ENCODE data around the gene HSF4. TPM values are rescaled to one million over a fixed set of nuclear protein-coding genes. Genes with fewer than 3 reads are reported as not detected.

HSF4 gene
- polyA plus RNA-seq, 1 donor: 8.2 TPM

- H3K27me3 ChIP-seq (ENCODE audit: control insufficient read depth, insufficient read depth, low read length): peaks cover 97% of the 10 kb centered on the region
- no peak overlapping the region for H3K27ac ChIP-seq (ENCODE audit: low read length)
- DNase-seq: no peak
- no peak overlapping the region for H3K4me3 ChIP-seq (ENCODE audit: low read length)
- H3K4me1 ChIP-seq (ENCODE audit: control insufficient read depth, insufficient read depth, low read length): peaks cover 37% of the 10 kb centered on the region
- H3K36me3 ChIP-seq (ENCODE audit: control insufficient read depth, insufficient read depth, low read length): no peaks in the 10 kb centered on the region
- no CpG with 5 or more reads among the region's 9 CpGs for WGBS (ENCODE audit: insufficient coverage, low lambda C conversion rate)
- peaks cover 8% of the 10 kb centered on the region for H3K9me3 ChIP-seq (ENCODE audit: control insufficient read depth, low read depth, low read length)
Observed at GRCh38 chr16:67169011-67169451, 4.5 kb downstream of the HSF4 start.

- Histone ChIP-seq H3K4me1 (ENCODE audit: control insufficient read depth, insufficient read depth, low read length) (peaks cover 37% of the 10 kb centered on the region), H3K9me3 (ENCODE audit: control insufficient read depth, low read depth, low read length) (peaks cover 10% of the 10 kb centered on the region), H3K4me3 (ENCODE audit: low read length) (peak overlapping the region; percentile 29), H3K27me3 (ENCODE audit: control insufficient read depth, insufficient read depth, low read length) (peaks cover 99% of the 10 kb centered on the region), H3K36me3 (ENCODE audit: control insufficient read depth, insufficient read depth, low read length) (no peaks in the 10 kb centered on the region), H3K27ac (ENCODE audit: low read length) (no peak overlapping the region)
- no peak for DNase-seq
- no CpG with 5 or more reads among the region's 24 CpGs for WGBS (ENCODE audit: insufficient coverage, low lambda C conversion rate)
Observed at GRCh38 chr16:67169642-67170167, 5.2 kb downstream of the HSF4 start.

- Histone ChIP-seq H3K27ac (ENCODE audit: low read length) (no peak within 1 kb of the TSS), H3K4me3 (ENCODE audit: low read length) (peak within 1 kb of the TSS; percentile 29), H3K9me3 (ENCODE audit: control insufficient read depth, low read depth, low read length) (peaks cover 8% of the 10 kb centered on the region), H3K4me1 (ENCODE audit: control insufficient read depth, insufficient read depth, low read length) (peaks cover 35% of the 10 kb centered on the region), H3K27me3 (ENCODE audit: control insufficient read depth, insufficient read depth, low read length) (peaks cover 99% of the 10 kb centered on the region), H3K36me3 (ENCODE audit: control insufficient read depth, insufficient read depth, low read length) (no peaks in the 10 kb centered on the region)
- DNase-seq: peak in 1 of 2 donors; percentile 52
- no CpG with 5 or more reads among the region's 50 CpGs for WGBS (ENCODE audit: insufficient coverage, low lambda C conversion rate)
Observed at GRCh38 chr16:67170168-67170948, 5.8 kb downstream of the HSF4 start, which contains the start of gene NOL3. NOL3 (plus strand) TSS chr16:67170538.

GRCh38 chr16:67170949-67171649 is 6.6 kb downstream of the HSF4 start:
- DNase-seq: peak in 1 of 2 donors; percentile 36
- peaks cover 99% of the 10 kb centered on the region for H3K27me3 ChIP-seq (ENCODE audit: control insufficient read depth, insufficient read depth, low read length)

GRCh38 chr16:67173323-67173722 is 8.8 kb downstream of the HSF4 start:
- peaks cover 33% of the 10 kb centered on the region for H3K4me1 ChIP-seq (ENCODE audit: control insufficient read depth, insufficient read depth, low read length)
- H3K4me3 ChIP-seq (ENCODE audit: low read length): no peak overlapping the region
- no CpG with 5 or more reads among the region's 1 CpG for WGBS (ENCODE audit: insufficient coverage, low lambda C conversion rate)
- H3K27me3 ChIP-seq (ENCODE audit: control insufficient read depth, insufficient read depth, low read length): peaks cover 86% of the 10 kb centered on the region
- H3K36me3 ChIP-seq (ENCODE audit: control insufficient read depth, insufficient read depth, low read length): no peaks in the 10 kb centered on the region
- DNase-seq: no peak
- H3K9me3 ChIP-seq (ENCODE audit: control insufficient read depth, low read depth, low read length): peaks cover 4% of the 10 kb centered on the region
- H3K27ac ChIP-seq (ENCODE audit: low read length): no peak overlapping the region

More at GRCh38 chr16:67170949-67171649, 6.6 kb downstream of the HSF4 start:
- H3K27ac ChIP-seq (ENCODE audit: low read length): no peak overlapping the region
- no peaks in the 10 kb centered on the region for H3K36me3 ChIP-seq (ENCODE audit: control insufficient read depth, insufficient read depth, low read length)
- peaks cover 4% of the 10 kb centered on the region for H3K9me3 ChIP-seq (ENCODE audit: control insufficient read depth, low read depth, low read length)
- no CpG with 5 or more reads among the region's 14 CpGs for WGBS (ENCODE audit: insufficient coverage, low lambda C conversion rate)
- peaks cover 32% of the 10 kb centered on the region for H3K4me1 ChIP-seq (ENCODE audit: control insufficient read depth, insufficient read depth, low read length)
- peak overlapping the region; percentile 29 for H3K4me3 ChIP-seq (ENCODE audit: low read length)

GRCh38 chr16:67173808-67174705 is 9.5 kb downstream of the HSF4 start:
- Histone ChIP-seq H3K4me1 (ENCODE audit: control insufficient read depth, insufficient read depth, low read length) (peaks cover 32% of the 10 kb centered on the region), H3K27ac (ENCODE audit: low read length) (peak overlapping the region; percentile 13), H3K4me3 (ENCODE audit: low read length) (peak overlapping the region; percentile 35), H3K36me3 (ENCODE audit: control insufficient read depth, insufficient read depth, low read length) (no peaks in the 10 kb centered on the region), H3K9me3 (ENCODE audit: control insufficient read depth, low read depth, low read length) (peaks cover 4% of the 10 kb centered on the region), H3K27me3 (ENCODE audit: control insufficient read depth, insufficient read depth, low read length) (peaks cover 78% of the 10 kb centered on the region)
- WGBS (ENCODE audit: insufficient coverage, low lambda C conversion rate): no CpG with 5 or more reads among the region's 71 CpGs
- DNase-seq: peak; percentile 87 to 93

GRCh38 chr16:67174706-67175231 is 10.2 kb downstream of the HSF4 start:
- no peak for DNase-seq
- H3K27me3 ChIP-seq (ENCODE audit: control insufficient read depth, insufficient read depth, low read length): peaks cover 71% of the 10 kb centered on the region
- H3K36me3 ChIP-seq (ENCODE audit: control insufficient read depth, insufficient read depth, low read length): no peaks in the 10 kb centered on the region
- WGBS (ENCODE audit: insufficient coverage, low lambda C conversion rate): no CpG with 5 or more reads among the region's 31 CpGs
- no peak overlapping the region for H3K27ac ChIP-seq (ENCODE audit: low read length)
- peaks cover 4% of the 10 kb centered on the region for H3K9me3 ChIP-seq (ENCODE audit: control insufficient read depth, low read depth, low read length)
- peaks cover 24% of the 10 kb centered on the region for H3K4me1 ChIP-seq (ENCODE audit: control insufficient read depth, insufficient read depth, low read length)
- peak overlapping the region; percentile 35 for H3K4me3 ChIP-seq (ENCODE audit: low read length)

- peaks cover 4% of the 10 kb centered on the region for H3K9me3 ChIP-seq (ENCODE audit: control insufficient read depth, low read depth, low read length)
- WGBS (ENCODE audit: insufficient coverage, low lambda C conversion rate): no CpG with 5 or more reads among the region's 12 CpGs
- no peak overlapping the region for H3K4me3 ChIP-seq (ENCODE audit: low read length)
- no peak overlapping the region for H3K27ac ChIP-seq (ENCODE audit: low read length)
- no peak for DNase-seq
- H3K4me1 ChIP-seq (ENCODE audit: control insufficient read depth, insufficient read depth, low read length): peaks cover 20% of the 10 kb centered on the region
- no peaks in the 10 kb centered on the region for H3K36me3 ChIP-seq (ENCODE audit: control insufficient read depth, insufficient read depth, low read length)
- peaks cover 54% of the 10 kb centered on the region for H3K27me3 ChIP-seq (ENCODE audit: control insufficient read depth, insufficient read depth, low read length)
Observed at GRCh38 chr16:67176662-67177061, 12.1 kb downstream of the HSF4 start.

- H3K9me3 ChIP-seq (ENCODE audit: control insufficient read depth, low read depth, low read length): peaks cover 4% of the 10 kb centered on the region
- peak overlapping the region; percentile 17 for H3K4me3 ChIP-seq (ENCODE audit: low read length)
- H3K4me1 ChIP-seq (ENCODE audit: control insufficient read depth, insufficient read depth, low read length): peaks cover 22% of the 10 kb centered on the region
- peaks cover 40% of the 10 kb centered on the region for H3K27me3 ChIP-seq (ENCODE audit: control insufficient read depth, insufficient read depth, low read length)
- peak; percentile 85 to 89 for DNase-seq
- H3K27ac ChIP-seq (ENCODE audit: low read length): no peak overlapping the region
- no peaks in the 10 kb centered on the region for H3K36me3 ChIP-seq (ENCODE audit: control insufficient read depth, insufficient read depth, low read length)
- no CpG with 5 or more reads among the region's 73 CpGs for WGBS (ENCODE audit: insufficient coverage, low lambda C conversion rate)
Observed at GRCh38 chr16:67177743-67178699, 13.5 kb downstream of the HSF4 start.
